Epidermal melanocyte (primary cell): ENCODE measurements around the gene RASSF4.

ENCODE experiments used
- DNase-seq: peaks from one replicate; pipeline ENCODE4 v3.0.0; 2011; ENCODE audit warnings: low spot score; ENCODE audit not compliant: insufficient read length

RASSF4 gene, protein sequence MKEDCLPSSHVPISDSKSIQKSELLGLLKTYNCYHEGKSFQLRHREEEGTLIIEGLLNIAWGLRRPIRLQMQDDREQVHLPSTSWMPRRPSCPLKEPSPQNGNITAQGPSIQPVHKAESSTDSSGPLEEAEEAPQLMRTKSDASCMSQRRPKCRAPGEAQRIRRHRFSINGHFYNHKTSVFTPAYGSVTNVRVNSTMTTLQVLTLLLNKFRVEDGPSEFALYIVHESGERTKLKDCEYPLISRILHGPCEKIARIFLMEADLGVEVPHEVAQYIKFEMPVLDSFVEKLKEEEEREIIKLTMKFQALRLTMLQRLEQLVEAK

GRCh38 chr10:44959247-44960087 lies at the start of gene RASSF4:
TSS of gene RASSF4 (plus strand) at chr10:44959802. CDS start at chr10:44970203, 10,401 bp downstream.
- DNase-seq: peak; percentile 81

GRCh38 chr10:44909910-44910309 lies 49.7 kb upstream of the RASSF4 start:
- DNase-seq: no peak

DNA sequence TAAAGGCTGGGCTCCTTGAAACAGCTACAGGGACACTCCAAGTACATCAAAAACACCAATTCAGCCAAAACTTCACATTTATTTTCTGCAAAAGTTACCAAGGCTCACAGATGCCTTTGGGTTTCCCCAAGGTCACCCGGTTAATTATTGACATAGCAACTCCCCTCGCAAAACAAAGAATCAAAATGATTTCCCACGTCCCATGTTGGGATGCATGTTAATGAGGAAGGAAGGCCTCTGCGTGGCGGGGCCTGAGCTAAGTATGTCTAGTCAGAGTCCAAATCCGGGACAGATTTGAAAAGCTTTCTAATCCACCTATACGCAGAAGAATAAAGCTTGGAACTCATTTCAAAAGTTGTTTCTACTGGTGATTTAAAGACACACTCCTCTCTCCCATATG lies 49.0 kb upstream of the RASSF4 start:
- no peak for DNase-seq

- no peak for DNase-seq
Measured at GRCh38 chr10:44911081-44911540, 48.5 kb upstream of the RASSF4 start, which contains the start of gene TMEM72. TSS of gene TMEM72 (plus strand) at chr10:44911337. CDS start at chr10:44911513, 176 bp downstream.

- no peak for DNase-seq
Measured at GRCh38 chr10:44911951-44912350, 47.7 kb upstream of the RASSF4 start.

DNA sequence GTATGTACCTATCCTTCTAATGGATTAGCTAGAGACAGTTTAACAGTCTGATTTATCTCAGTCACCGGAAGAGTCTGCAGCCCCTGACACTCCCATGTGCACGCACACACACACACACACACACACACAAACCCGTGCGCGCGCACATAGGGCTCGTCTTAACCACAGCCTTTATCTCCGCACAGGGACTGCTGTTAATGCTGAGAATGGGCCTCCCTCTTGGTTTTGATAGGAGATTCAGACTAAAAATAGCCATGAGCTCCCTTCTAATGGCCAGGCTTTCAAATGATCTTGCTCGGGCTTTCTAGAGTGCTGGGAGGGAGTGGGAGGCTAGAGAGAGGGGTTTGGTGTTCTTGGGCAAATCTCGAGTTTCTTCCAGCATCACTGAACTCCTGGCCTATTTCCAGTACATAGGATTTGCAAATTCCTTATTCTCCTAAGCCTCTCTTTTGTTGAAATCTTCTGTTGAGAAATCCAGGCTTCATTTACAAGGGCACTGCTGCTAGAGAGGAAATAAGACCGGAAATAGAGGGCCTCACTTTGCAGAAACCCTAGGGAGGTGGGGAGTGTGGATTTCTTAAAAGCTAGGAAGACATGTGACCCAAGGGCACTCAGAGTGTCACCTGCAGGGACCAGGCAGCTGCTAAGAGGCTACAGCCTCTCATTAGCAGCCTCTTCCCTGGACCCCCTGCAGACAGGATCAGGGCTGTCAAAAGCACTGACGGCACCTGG lies 46.1 kb upstream of the RASSF4 start:
- DNase-seq: no peak

- no peak for DNase-seq
Measured at GRCh38 chr10:44914891-44915290, 44.7 kb upstream of the RASSF4 start.

- DNase-seq: no peak
Measured at GRCh38 chr10:44916429-44916828, 43.2 kb upstream of the RASSF4 start.

DNA sequence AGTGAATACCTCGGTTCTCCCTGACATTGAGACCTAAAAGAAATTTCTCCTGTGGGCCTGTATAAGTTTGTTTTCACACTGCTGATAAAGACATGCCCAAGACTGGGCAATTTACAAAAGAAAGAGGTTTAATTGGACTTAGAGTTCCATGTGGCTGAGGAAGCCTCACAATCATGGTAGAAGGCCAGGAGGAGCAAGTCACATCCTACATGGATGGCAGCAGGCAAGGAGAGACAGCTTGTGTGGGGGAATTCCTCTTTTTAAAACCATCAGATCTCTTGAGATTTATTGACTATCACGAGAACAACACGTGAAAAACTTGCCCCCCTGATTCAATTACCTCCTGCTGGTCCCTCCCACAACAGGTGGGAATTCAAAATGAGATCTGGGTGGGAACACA lies 41.8 kb upstream of the RASSF4 start:
- DNase-seq: no peak

DNA sequence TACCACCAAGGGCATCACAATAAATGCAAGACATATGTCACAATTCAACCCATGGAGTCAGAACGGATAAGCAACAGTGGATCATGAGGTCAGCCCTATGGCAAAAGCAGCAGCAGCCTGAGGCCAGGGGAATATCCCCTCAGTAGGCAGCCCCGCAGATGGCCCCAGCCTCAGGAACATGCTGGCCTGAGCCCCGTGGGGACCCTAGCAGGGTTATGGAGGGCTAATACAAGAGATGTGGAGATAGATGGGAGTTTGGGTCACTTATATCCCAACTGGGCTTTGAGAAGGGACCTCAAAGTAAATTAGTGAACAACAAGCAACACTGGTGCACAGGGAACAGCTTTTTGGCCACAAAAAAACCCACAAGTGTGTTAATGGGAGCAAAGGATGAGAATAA lies 39.4 kb upstream of the RASSF4 start:
- no peak for DNase-seq

GRCh38 chr10:44921061-44921460 lies 38.5 kb upstream of the RASSF4 start:
- DNase-seq: no peak

DNA sequence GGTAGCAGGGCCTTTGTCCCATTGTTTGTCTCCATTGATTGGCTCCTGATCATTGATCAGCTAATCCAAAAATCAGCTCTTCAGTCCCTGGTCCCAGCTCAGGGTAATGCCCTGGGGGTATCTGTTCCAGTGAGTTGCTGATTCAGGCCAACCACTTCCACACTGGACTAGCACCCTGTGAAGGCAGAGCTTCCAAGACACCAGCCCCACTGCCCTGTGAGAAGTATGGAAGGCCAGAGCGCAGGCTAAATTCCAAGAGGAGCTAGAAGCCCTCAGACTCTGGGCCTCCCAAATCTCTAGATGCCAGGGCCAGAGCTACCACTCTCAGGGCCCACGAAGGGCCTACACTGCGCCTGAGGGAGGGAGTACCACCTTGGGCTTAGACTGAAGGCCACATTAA lies 38.1 kb upstream of the RASSF4 start:
- no peak for DNase-seq

- DNase-seq: no peak
Measured at GRCh38 chr10:44922021-44922420, 37.6 kb upstream of the RASSF4 start.

DNA sequence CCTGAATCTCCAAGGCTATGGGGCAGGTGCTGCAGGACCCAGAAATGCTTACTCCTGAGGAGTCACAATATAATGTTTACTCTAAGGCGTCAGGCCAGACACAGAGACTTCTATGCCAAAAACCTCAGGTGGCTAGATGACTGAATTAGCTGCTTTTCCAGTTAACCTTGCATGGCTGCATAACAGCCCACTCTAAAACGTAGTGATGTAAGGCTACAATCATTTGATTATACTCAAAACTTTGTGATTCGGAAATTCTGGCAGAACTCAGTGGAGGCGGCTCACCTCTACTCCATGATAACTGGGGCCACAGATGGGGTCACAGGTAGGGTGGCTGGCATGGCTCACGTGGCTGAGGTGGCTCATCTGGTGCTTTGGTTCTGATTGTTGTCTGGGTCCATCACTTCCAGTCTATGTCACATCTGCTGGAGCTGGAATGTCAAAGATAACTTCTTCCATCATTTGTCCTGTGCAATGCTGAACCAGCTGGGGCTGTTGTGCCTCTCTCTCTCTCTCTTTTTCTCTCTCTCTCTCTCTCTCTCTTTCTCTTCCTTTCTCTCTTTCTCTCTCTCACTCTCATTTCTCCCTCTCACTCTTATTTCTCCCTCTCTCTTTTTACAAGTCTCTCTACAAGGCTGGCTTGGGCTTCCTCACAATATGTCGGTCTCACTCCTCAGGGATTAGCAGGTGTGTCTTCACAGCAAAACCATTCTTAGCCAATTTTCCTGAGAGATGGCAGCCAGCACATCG lies 36.6 kb upstream of the RASSF4 start:
- no peak for DNase-seq

GRCh38 chr10:44923611-44924010 lies 36.0 kb upstream of the RASSF4 start:
- DNase-seq: no peak

GRCh38 chr10:44924261-44925040 lies 35.2 kb upstream of the RASSF4 start:
- DNase-seq: no peak

- DNase-seq: no peak
Measured at GRCh38 chr10:44925224-44925623, 34.4 kb upstream of the RASSF4 start.

DNA sequence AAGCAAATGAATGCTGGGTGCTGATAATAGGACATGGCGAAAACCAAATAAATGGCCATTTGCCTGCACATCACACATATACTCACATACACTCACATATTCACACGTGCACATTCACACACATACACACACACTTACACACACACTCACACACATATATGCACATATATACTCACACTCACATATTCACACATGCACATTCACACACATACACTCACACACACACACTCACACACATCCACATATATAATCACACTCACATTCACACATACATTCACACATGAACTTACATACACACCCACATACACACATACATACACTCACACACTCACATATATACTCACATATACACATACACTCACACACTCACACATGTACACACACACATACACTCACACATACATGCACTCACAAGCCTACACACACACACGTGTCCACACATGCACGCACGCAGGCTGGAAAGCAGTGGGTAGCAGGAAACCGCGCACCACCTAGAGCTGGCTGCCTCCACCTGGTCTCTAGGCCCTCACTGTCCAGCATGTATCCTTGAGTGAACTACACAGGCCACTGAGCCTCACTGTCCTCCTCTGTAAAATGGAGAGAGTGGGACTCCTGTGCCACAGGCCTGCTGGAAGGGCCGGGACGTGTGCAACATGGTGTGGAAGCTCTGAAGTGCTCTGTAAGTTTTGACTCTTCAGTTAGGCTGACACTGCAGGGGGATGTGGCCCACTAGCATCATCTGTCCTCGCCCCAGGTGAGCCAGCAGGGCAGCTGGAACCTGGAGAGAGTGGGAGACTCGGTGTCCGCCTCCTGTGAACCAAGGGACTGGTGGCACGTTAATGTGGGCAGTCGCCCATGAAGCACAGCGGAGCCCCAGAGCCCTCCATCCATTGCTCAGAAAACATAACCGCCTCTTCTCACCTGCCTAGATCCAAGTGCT lies 33.5 kb upstream of the RASSF4 start:
- DNase-seq: no peak

DNA sequence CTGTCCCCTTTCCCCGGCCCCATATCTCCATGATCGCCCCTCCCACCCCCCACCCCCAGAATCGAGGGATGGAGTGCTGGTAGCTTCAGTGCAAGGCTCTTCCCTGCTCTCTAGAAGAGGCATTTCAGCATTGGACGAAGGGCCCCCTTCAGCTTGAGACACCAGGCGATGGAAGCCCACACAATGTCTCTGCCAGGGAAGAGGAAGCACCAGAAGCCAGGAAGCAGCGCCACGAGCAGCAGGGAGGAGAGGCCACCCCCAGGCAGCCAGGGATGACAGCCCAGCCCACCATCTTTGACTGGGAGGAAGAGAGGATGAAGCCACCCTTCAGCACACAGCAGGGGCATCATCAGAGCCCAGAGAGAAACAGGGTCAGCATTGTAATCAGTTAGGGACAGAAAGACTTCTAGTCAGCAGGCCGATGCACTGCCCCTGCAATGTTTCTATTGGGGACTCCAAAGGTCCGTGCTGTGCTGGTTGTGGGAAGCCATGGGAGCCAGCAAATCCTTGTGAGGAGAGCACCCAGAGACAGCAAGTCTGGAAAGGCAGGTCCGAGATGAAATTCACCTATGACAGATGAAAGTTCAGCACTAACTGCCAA lies 32.8 kb upstream of the RASSF4 start:
- DNase-seq: no peak
